ENCODE results near the gene C1QTNF5.

- TF ChIP-seq CTCF (IDR thresholded peaks at IDR 0.05; ENCODE audit: control extremely low read depth in 1 of 3, insufficient read depth in 1 of 3, low read depth in 1 of 3, low read length in 3 of 3) (no peak), HDAC6 (IDR thresholded peaks at IDR 0.05; ENCODE audit: low read depth, low read length) (no peak), GABPA (IDR thresholded peaks at IDR 0.05; ENCODE audit: borderline replicate concordance, insufficient read depth, low read length) (no peak), POLR2A (IDR thresholded peaks at IDR 0.05; ENCODE audit: control extremely low read depth in 1 of 2, low read depth in 2 of 2, low read length in 2 of 2) (no peak), SRF (IDR thresholded peaks at IDR 0.05; ENCODE audit: low read depth, low read length) (no peak), JUND (IDR thresholded peaks at IDR 0.05; ENCODE audit: low read length) (no peak), ATF2 (IDR thresholded peaks at IDR 0.05; ENCODE audit: low read length) (no peak)
These were observed 10.4 kb downstream of the C1QTNF5 start for GRCh38 chr11:119330237-119330636.

Measured in H1 (cell line).